CD4-positive, alpha-beta T cell treated with Interleukin-15 for 4 hours (primary cell): ENCODE measurements around the gene SORCS2.

Source experiments
- DNase-seq: peaks from one replicate; pipeline ENCODE4 v3.0.0-alpha.2; 2020; ENCODE audit warnings: low spot score

The SORCS2 gene

DNA sequence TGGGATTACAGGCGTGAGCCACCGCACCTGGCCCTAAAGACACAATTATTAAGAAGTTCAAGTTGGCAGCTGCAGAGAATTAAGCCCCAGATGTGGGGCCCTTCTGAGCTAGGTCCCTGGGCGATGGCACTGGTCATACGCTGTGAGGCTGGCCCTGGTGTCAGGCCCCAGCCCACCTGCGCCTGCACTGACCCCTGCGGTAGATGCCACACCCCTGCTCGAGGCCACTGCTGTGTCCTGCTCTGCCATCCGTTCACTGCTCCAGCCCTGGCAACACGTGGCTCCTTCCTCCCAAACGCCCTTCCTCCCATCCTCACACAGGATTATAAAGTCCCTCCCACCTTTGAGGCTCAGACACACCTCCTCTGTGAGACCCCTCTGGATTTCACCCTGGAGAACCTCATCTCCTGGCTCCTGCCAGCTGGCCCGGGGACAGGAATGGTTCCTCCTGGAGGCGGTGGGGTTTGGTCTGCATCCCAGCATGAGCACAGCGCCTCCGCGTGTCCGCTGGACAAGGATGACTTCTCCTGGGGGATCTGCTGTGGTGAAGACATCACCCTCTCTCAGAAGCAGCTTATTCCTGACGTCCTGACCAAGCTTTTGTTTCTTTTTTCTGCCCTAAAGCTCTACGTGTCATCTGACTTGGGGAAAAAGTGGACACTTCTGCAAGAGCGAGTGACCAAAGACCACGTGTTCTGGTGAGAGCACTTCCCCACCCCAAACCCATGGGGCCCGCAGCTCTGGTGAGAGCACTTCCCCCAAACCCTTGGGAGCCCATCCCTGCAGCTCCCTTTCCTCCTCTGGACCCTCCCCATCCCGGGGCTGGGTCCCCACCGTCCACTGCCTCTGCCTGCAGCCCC is 461.4 kb downstream of the SORCS2 start:
- no peak for DNase-seq

DNA sequence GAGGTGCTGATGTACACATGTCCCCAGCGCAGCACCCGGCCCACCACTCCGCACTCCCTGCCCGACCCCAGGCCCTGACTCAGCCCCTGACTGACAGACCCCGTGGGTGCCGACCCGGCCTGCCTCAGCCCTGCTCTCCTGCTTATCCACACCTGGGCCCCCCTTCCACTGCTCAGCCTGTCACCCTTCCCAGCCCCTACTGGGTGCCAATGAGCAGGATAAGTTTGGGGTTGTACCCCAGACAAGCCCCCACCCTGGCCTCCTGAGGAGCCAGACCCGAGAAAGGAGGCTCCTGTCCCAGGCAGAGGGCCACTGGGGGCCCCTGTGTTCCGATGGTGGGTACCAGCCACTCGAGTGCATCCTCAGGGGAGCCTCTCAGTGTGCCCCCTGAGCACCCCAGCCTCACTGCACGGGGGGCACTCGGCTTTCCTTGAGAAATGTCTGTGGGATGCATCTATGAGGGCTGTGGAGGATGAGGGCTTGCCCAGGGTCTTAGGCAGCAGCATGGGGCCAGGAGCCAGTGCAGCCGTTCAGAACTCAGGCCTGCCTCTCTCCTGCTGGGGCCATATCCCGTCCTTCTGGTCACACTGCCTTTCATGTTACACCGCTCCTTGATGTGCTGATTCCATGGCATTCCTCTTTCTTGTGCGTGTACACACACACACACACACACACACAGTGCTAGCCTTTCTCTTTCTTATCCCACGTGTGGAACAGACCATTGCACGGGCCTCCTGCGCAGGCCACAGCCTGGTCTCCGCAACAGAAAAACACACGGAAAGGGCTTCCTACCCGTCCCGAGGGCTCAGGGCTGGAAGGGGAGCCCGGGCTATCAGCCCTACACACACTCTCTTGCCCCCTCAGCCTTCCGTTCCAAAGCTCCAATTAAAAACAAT is 462.5 kb downstream of the SORCS2 start:
- no peak for DNase-seq

- no peak for DNase-seq
Observed at GRCh38 chr4:7655511-7656243, 463.3 kb downstream of the SORCS2 start.

- DNase-seq: no peak
Observed at GRCh38 chr4:7656244-7656800, 464.0 kb downstream of the SORCS2 start.

DNA sequence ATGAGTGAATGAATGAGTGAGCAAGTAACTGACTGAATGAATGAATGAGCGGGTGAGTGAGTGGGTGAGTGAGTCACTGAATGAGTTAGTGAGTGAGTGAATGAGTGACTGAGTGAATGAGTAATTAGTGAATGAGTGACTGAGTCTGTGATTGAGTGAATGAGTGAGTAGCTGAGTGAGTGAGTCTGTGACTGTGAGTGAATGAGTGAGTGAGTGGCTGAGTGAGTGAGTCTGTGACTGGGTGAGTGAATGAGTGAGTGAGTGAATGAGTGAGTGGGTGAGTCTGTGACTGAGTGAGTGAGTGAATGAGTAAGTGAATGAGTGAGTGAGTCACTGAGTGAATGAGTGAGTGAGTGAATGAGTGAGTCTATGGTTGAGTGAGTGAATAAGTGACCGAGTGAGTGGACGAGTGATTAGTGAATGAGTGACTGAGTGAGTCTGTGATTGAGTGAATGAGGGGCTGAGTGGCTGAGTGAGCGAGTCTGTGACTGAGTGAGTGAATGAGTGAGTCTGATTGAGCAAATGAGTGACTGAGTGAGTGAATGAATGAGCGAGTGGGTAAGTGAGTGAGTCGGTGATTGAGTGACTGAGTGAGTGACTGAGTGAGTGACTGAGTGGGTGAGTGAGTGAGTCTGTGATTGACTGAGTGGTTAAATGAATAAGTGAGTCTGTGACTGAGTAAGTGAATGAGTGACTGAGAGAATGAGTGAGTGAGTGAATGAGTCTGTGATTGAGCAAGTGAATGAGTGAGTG is 465.4 kb downstream of the SORCS2 start:
- no peak for DNase-seq

DNA sequence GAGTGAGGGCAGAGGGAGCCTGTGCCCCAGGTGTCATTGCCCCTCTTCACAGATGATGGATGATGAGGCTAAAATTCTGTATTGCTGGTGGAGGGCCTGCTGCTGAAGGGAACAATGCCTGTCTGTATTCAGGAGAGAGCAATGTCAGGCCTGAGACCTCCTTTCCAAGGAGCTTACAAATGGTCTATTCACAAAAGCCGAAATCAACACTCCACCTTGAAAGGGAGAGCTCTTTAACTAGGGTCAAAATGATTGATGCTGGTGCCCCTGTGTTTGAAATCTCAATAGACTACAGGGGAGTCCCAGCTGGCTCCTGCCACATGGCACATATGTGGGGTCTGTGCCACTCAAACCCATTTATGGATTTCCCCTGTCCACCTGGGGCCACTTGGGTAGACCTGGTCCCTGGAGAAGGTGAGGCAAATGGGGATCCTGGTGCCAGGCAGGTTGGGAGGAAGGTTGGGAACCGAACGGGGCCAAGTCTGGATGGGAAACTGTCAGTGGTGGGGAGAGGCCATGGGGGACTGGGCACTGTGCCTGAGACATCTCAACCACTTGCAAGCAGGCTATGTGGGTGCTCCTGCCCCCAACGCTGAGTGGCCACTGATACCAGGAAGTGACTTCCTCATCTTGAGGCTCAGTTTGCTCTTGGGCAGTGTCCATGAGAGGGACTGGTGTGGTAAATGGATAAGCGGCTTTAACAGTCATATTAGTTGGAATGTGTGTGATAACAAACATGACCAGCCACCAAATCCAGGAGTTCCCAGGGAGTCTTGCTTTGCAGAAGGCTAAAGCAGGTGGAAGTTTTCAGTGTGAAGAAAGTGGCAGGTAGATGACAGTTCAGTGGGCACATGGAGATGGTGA is 466.2 kb downstream of the SORCS2 start:
- DNase-seq: no peak

- DNase-seq: no peak
Observed at GRCh38 chr4:7659429-7660175, 467.3 kb downstream of the SORCS2 start.

GRCh38 chr4:7660176-7661039 is 468.1 kb downstream of the SORCS2 start:
- DNase-seq: no peak

DNA sequence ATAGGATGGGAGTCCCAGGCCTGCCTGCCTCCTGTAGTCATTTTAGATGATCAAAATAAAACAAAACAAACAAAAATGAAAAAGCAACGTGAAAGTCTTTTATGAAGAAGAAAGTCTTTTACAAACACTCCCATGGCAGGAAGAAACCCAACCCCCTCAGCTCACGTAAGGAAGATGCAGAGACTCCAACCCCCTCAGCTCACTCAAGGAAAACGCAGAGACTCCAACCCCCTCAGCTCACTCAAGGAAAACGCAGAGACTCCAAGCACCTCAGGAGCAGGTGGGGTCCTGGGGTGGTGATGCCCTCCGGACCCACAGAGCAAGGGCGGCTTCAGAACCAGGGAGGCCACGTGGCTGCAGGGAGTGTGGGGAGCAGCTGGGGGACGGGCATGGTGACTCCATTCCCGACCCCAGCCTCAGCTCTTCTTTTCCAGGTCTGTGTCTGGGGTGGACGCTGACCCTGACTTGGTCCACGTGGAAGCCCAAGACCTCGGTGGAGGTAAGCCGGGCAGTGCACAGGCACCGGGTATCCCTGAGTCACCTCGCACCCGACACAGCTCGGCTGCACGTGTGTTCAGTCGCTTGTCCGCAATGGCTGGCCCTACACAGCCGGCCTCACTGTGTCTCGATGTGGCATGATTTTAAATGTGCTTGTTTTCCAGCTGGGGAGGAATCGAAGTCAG is 468.9 kb downstream of the SORCS2 start:
- DNase-seq: no peak

DNA sequence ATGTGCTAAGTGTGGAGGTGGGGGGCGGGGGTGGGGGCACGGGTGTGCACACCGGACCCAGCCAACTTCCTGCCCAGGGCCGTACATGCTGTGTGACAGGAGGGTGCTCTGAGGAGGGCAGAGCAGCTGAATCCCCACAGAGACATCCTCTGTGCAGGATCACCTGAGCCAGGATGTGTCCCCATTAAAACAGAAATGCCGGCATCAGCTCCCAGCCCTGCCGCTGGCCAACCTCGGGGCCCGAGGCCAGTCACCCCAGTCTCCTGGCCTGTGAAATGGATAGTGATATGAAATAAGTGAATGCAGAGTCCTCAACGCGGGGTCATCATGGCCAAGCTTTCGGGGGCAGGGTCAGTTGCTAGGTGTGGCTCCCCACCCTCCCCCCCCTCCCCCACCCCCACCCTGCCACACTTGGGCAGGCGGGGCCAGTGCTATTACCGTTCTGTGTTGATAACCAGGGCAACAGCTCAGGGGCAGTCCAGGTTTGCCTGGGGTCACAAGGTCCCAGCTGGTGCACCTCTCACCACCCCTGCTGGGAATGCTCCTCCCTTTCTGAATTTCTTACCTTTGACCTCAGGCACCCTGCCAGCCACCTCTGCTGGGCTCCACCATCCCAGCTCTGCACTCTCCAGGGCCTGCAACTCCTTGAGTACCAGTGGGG is 469.6 kb downstream of the SORCS2 start:
- DNase-seq: no peak

DNA sequence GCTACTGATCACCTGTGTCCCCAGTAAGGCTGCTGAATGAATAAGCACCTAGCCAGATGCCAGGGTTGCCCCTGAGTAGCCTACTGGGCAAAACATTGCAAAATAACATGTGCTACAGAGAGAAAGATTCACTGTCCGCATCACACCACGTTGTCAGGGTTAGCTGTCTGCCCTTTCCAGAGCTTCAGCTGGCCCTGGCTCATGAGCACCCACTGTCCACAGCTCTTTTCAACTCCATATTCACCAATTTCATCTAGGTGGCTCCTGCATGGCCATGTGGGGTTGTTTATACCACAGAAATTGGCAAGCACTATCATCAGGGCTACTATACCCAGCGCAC is 470.1 kb downstream of the SORCS2 start:
- no peak for DNase-seq

DNA sequence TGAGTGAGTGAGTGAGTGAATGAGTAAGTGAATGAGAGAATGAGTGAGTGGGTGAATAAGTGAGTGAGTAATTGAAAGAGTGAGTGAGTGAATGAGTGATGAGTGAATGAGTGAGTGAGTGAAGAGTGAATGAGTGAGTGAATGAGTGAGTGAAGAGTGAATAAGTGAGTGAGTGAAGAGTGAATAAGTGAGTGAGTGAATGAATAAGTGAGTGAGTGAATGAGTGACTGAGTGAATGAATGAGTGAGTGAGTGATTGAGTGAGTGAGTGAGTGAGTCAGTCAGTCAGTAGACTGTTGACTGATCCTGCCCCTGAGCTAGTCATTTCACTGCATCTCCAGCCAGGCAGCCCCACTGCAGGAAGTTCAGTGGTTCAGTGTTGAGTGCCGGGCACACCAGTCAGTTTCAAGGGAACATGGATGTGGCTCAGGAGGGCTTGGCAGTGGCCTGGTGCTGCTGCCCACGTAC is 470.8 kb downstream of the SORCS2 start:
- no peak for DNase-seq

DNA sequence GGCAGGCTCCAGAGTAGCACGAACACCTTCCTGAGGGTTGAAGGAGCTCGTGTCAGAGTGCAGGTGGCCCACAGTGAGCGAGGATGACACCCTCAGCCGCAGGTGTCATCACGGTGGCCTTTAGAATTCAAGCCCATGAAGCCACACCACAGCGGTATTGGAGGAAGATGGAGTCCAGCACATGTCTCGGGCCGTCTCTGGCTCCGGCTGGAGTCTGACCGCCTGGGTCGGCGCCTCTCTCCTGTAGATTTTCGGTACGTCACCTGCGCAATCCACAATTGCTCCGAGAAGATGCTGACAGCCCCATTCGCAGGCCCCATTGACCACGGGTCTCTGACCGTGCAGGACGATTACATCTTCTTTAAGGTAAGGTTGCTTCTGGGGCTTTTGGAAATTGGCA is 471.8 kb downstream of the SORCS2 start:
- no peak for DNase-seq

GRCh38 chr4:7665321-7665720 is 473.0 kb downstream of the SORCS2 start:
- DNase-seq: no peak

- DNase-seq: no peak
Observed at GRCh38 chr4:7666011-7666410, 473.7 kb downstream of the SORCS2 start.

GRCh38 chr4:7666744-7667143 is 474.4 kb downstream of the SORCS2 start:
- no peak for DNase-seq

DNA sequence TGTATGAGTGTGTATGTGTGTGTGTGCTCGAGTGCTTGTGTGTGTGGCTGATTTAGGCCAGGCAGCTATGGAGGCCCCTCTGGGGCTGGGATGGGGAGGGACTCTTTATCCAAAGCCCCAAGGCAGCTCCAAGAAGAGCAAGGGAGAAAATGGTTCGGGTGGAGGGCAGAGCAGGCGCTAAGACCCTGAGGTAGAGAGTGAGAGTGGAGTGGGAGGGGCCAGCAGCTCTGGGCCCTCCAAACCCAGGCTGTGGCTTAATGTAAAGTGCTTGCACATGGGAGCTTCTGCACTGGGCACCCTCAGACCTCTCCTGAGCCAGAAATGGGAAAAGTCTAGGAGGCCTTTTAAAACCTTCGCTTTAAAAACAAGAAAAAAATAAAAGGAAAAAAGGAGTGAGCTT is 475.9 kb downstream of the SORCS2 start:
- no peak for DNase-seq

DNA sequence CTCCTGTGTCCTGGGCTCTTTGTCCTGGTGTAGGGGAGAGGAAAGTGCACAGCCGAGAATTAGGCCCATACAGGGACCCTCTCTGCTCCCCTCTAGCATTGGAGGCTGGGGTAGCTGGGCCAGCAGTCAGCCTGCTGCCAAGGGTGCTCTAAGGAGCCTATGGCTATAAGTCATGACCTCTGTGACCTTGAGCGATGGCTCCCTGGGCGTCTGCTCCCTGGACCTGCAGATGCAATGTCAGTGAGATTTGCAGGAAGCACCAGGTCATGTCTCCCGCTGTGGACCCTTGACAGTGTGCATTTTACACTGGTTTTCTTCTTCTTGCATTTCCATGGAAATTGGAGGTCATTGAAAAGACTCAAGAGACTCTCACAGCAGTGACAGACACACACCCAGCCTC is 476.5 kb downstream of the SORCS2 start:
- no peak for DNase-seq
